Medulla oblongata (tissue), 1 donor: ENCODE measurements around the gene MTFP1.
"Not testable (repeated sequence)": the region's sequence is repeated elsewhere in the genome, so short reads cannot be mapped to it uniquely, and the experiment has no call there.

Source experiments
- DNase-seq: peaks from one replicate; pipeline ENCODE4 v3.0.0-alpha.2; 2015; ENCODE audit errors: extremely low spot score

Gene MTFP1, protein sequence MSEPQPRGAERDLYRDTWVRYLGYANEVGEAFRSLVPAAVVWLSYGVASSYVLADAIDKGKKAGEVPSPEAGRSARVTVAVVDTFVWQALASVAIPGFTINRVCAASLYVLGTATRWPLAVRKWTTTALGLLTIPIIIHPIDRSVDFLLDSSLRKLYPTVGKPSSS

GRCh38 chr22:30425616-30426387 lies at the start of gene MTFP1:
TSS of gene MTFP1 (plus strand) at chr22:30425768. CDS start at chr22:30425880, 112 bp downstream.
- peak; percentile 51 for DNase-seq

- no peak for DNase-seq
Measured at GRCh38 chr22:30380011-30380410, 45.6 kb upstream of the MTFP1 start.

- no peak for DNase-seq
Measured at GRCh38 chr22:30381264-30381663, 44.3 kb upstream of the MTFP1 start.

DNA sequence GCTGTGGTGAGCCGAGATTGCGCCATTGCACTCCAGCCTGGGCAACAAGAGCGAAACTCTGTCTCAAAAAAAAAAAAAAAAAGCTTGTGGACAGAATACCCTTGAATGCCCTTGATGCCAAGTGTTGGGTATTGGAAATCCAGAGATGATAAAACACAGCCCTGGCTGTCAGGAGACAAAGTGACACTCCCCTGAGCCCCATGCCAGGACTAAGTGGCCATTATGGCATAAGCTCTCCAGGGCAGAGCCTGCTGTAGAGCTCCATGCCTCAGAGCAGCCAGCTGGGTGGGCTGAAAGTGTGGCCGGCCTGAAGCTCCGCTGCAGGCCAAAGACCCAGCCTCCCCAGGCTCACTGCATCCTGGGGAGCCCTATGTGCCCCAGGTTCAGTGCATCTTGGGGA lies 43.2 kb upstream of the MTFP1 start:
- DNase-seq: no peak

GRCh38 chr22:30383061-30383460 lies 42.5 kb upstream of the MTFP1 start:
- no peak for DNase-seq

- DNase-seq: no peak
Measured at GRCh38 chr22:30385942-30386341, 39.6 kb upstream of the MTFP1 start.

DNA sequence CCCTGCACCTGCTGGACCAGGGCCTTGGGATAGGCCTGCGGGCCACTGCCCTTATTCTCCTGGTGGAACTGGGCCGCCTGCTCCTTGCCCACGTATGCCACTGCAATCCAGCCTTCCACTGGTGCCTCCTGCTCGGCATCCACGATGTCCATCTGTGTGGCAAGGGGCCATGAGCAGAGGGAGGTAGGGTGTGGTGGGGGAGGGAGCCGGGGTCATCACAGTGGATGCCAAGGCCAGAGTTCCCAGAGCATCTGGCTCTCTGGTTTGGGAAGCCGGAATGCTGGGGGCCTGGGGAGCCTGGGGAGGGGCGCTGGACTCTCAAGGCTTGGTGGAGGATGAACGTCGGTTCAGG lies 39.0 kb upstream of the MTFP1 start:
- no peak for DNase-seq

DNA sequence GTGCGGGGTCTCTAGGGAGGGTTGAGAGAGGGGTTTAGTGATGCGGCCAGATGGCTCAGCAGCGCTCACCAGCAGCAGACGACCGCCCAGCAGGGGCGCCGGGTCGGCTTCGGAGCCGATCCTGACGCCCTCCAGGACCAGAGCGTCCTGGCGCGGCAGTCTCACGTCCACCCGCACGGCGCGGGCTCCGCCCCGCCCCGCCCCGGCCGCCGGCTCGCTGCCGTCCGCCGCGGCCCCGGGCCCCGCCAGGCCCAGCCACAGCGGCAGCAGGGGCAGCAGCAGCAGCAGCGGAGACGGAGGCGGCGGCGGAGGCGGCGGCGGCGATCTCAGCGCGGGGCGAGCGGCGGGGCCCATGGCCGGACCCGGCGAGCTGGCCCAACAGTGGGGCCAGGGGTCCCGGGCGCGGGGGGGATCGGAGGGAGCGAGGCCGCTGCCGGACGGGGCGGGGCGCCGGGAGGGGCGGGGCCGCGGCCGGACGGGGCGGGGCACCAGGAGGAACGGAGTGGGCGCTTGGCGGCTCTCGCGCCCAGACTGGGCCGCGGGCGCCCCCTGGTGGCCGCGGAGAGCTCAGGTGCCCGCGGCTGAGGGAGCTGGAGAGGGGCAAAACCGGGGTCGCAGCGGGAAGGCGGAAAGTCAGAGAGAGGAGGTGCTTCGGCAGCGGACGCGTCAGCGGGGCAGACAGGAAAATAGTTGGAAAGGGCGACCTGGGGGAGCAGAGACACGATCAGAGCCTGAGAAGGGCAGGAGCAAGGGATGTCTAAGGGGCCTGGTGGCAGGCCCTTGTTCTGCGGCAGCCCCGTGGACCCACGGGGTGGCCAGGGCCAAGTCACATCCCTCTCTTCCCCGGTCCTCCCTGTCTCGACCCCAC lies 38.4 kb upstream of the MTFP1 start, which contains the start of gene RNF215:
Gene RNF215, minus strand, starts transcription at position 452 of the 868 bp plus-strand sequence. Its CDS starts 98 bp downstream, at position 354.
- DNase-seq: peak; percentile 88

DNA sequence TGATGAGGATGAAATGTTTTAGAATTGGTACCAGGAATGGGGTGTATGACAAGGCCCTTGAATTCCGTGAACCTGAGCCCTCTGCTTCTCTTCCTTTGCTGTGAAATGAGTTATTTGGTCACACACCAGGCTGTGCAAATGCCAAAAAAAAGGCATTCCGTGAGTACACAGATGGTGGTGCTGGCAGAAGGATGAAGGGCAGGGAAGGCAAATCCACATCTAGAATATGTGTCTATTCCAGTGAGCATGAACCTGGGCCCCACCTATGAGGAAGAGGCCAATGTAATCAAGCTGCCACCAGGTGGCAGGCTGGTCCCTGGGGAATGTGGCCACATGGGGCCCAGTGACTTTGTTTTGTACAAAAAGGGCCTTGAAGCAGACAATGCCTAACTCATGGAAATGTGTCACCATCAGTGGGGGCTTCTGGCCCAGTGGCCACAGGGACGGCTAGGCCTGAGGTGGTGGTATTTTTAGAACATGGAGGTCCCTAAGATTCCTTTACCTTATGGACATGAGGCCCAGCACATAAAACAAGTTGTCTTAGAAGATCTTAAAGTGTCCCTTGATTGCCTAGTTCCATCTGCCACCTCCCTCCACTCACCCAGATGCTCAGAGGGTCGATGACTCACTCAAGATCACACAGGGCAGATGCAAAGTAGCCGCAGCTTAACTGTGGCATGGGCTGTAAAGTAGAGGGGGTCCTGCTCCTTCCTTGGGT lies 34.4 kb upstream of the MTFP1 start:
- DNase-seq: peak; percentile 89

- no peak for DNase-seq
Measured at GRCh38 chr22:30392661-30393321, 32.8 kb upstream of the MTFP1 start.

DNA sequence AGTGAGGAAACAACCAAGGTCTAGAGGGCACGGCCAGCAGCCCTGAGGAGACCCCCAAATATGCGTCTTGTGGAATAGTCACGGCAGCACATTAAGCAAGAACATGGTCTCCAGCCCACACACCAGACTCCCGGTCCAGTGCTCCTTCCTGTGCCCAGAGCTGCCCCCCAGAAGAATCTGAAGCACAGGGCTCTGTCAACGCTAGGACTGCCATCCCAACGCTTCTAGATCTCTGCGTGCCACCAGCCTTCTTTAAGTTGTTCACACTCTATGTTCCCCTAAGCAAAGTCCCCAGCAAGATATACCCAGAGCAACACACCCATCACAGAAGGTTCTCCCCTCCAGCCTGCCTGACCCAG lies 32.3 kb upstream of the MTFP1 start:
- no peak for DNase-seq

DNA sequence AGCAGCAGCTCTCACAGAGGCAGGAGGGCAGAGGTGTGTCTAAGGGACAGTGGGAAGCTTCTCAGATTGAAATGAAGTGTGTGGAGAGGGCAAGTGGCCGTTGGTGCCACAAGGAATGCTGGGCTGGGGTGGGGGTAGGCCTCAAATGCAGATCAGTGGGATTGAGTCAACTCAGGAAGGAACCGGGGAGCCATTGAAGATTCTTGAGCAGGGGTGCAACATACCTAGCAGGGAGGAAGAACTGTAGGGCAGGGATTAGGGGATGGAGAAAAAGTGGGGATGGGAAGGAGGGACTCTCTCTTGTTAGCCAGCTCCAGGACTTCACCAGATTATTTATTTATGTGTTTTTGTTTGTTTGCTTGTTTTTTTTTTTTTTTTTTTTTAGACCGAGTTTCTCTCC lies 31.7 kb upstream of the MTFP1 start:
- no peak for DNase-seq

DNA sequence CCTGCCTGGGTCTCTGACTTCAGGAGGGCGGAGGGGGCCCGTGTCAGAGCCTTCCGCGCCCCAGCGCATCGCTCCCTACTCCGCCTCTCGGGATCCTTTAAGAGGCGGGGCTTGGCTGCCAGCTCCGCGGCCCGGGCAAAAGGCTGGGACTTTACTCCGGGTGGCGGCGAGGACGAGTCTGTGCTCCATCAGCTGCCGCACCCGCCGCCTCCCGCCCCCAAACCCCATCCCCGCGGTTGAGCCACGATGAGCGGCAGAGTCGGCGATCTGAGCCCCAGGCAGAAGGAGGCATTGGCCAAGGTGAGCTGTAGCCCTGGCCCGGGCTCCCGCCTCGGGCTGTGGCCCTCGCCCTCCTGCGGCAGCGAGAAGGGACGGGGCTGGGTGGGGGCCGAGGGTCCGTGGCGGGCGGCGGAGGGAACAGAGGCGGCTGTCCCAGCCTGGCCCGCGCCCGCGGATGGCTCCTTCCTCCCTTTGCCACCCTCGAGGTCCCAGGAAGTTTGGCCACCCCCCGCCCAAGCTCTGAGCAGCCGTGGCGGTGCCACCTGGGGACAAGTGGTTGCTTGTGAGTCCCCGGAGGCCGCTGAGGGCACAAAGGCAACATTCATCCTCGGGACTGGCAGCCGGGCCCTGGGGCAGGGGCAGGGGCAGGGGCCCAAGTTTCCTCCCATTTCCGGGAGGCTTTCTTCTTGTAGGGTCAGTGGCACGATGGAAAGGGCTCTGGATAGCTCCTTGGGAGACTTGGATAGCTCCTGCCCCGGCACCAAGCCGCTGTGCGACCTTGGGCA lies 28.5 kb upstream of the MTFP1 start, which contains the start of gene SEC14L2:
Gene SEC14L2, plus strand, starts transcription at position 148 of the 785 bp plus-strand sequence. Its CDS starts 99 bp downstream, at position 247.
- peak; percentile 80 for DNase-seq

- DNase-seq: no peak
Measured at GRCh38 chr22:30397656-30398635, 27.6 kb upstream of the MTFP1 start.

DNA sequence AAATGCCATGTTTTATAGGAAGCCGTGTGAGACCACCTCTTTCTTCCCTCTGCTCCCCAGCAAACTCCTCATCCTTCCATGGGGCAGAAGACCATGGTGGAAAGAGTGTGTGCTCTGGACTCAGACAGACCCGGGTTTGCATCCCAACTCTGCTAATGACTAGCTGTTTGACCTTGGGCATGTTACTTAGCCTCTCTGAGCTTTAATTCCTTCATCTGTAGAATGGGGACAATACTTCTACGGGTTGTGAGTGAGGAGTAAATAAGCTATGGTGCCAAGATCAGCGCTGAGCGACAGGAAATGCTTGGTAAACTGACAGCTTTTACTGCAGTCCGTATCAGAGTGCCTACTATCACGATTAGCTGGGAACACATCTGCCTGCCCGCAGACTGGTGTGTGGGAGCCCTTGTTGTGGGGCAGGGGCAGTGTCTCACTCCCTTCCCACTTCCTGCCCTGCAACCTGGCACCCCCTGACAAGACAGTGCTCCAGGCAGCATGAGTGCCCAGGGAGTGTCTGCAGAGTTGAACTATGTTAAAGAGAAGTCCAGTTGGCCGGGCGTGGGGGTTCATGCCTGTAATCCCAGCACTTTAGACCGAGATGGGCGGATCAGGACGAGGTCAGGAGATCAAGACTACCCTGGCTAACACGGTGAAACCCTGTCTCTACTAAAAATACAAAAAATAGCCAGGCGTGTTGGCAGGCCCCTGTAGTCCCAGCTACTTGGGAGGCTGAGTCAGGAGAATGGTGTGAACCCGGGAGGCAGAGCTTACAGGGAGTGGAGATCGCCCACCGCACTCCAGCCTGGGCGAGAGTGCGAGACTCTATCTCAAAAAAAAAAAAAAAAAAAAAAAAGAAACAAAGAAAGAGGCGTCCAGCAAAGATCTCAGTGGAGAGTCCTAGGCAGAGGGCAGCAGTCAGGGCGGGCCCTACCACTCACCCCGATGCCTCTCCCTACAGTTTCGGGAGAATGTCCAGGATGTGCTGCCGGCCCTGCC lies 26.6 kb upstream of the MTFP1 start:
- DNase-seq: no peak

GRCh38 chr22:30399718-30400117 lies 25.9 kb upstream of the MTFP1 start:
- no peak for DNase-seq

- no peak for DNase-seq
Measured at GRCh38 chr22:30400159-30400558, 25.4 kb upstream of the MTFP1 start.

DNA sequence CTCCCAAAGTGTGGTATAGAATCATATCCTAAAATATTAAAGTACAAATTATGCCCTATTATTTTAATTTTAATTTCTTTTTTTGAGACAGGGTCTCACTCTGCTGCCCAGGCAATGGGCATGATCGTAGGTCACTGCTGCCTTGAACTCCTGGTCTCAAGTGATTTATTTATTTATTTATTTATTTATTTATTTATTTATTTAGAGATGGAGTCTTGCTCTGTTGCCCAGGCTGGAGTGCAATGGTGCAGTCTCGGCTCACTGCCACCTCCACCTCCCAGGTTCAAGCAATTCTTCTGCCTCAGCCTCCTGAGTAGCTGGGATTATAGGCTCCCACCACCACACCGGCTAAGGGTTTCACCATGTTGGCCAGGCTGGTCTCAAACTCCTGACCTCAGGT lies 24.5 kb upstream of the MTFP1 start:
- not testable (repeated sequence) for DNase-seq
